ENCODE results near the gene PMVK. TPM values are rescaled to one million over a fixed set of nuclear protein-coding genes. Genes with fewer than 3 reads are reported as not detected.
A peak's percentile ranks its signal among the peaks of the same experiment; 100 is the strongest.

PMVK gene
- total RNA-seq, 1 experiment from 2014 or later: 14.0 TPM

GRCh38 chr1:154967331-154967950, 30.9 kb upstream of the PMVK start:
- DNase-seq (ENCODE audit: extremely low read depth, low read depth): no peak

GRCh38 chr1:154966111-154966510, 29.6 kb upstream of the PMVK start:
- DNase-seq (ENCODE audit: extremely low read depth, low read depth): no peak

- no peak for DNase-seq (ENCODE audit: extremely low read depth, low read depth)
These were observed 27.8 kb upstream of the PMVK start for GRCh38 chr1:154964359-154964758.

- DNase-seq (ENCODE audit: extremely low read depth, low read depth): no peak
These were observed 27.1 kb upstream of the PMVK start for GRCh38 chr1:154963643-154964042.

- DNase-seq (ENCODE audit: extremely low read depth, low read depth): no peak
These were observed 26.3 kb upstream of the PMVK start for GRCh38 chr1:154962795-154963330.

- DNase-seq (ENCODE audit: extremely low read depth, low read depth): no peak
These were observed 25.7 kb upstream of the PMVK start for GRCh38 chr1:154962156-154962749.

- peak; percentile 73 for DNase-seq (ENCODE audit: extremely low read depth, low read depth)
These were observed 25.0 kb upstream of the PMVK start, which contains the start of gene PYGO2 for GRCh38 chr1:154961207-154962155. Gene PYGO2 (minus strand): TSS chr1:154961782. CDS start chr1:154961576, 206 bp downstream.

- DNase-seq (ENCODE audit: extremely low read depth, low read depth): no peak
These were observed 24.1 kb upstream of the PMVK start for GRCh38 chr1:154960446-154961136.

- no peak for DNase-seq (ENCODE audit: extremely low read depth, low read depth)
These were observed 22.9 kb upstream of the PMVK start for GRCh38 chr1:154959426-154959780.

GRCh38 chr1:154958681-154959425, 22.3 kb upstream of the PMVK start:
- no peak for DNase-seq (ENCODE audit: extremely low read depth, low read depth)

- no peak for DNase-seq (ENCODE audit: extremely low read depth, low read depth)
These were observed 21.5 kb upstream of the PMVK start for GRCh38 chr1:154958036-154958435.

- no peak for DNase-seq (ENCODE audit: extremely low read depth, low read depth)
These were observed 20.7 kb upstream of the PMVK start for GRCh38 chr1:154957091-154957657.

- DNase-seq (ENCODE audit: extremely low read depth, low read depth): no peak
These were observed 20.0 kb upstream of the PMVK start for GRCh38 chr1:154956544-154956941.

- DNase-seq (ENCODE audit: extremely low read depth, low read depth): peak; percentile 94
These were observed 19.4 kb upstream of the PMVK start, which contains the start of gene PBXIP1 for GRCh38 chr1:154955718-154956543. Gene PBXIP1 (minus strand): TSS chr1:154956099. CDS start chr1:154953721, 2,378 bp downstream.

GRCh38 chr1:154955039-154955717, 18.7 kb upstream of the PMVK start:
- no peak for DNase-seq (ENCODE audit: extremely low read depth, low read depth)

GRCh38 chr1:154954541-154954940, 18.0 kb upstream of the PMVK start:
- DNase-seq (ENCODE audit: extremely low read depth, low read depth): no peak

GRCh38 chr1:154953611-154954038, 17.1 kb upstream of the PMVK start:
- DNase-seq (ENCODE audit: extremely low read depth, low read depth): no peak

- no peak for DNase-seq (ENCODE audit: extremely low read depth, low read depth)
These were observed 16.1 kb upstream of the PMVK start for GRCh38 chr1:154952664-154953063.

All from NCI-H460 (cell line).